GM08714 (cell line): ENCODE data around the gene LSAMP.

ENCODE experiments used
- H3K4me3 ChIP-seq: fragments of 200-500 bp; sonication (Bioruptor generic); 2 replicates; pipeline ENCODE4 v1.5.1; 2014; ENCODE audit warnings: mild to moderate bottlenecking, low read length, inconsistent platforms
- ZNF274 ChIP-seq: IDR thresholded peaks from 2 replicates; pipeline ENCODE4 v1.6.1; 2012; ENCODE audit warnings: mild to moderate bottlenecking, low read depth, low read length

Gene LSAMP

DNA sequence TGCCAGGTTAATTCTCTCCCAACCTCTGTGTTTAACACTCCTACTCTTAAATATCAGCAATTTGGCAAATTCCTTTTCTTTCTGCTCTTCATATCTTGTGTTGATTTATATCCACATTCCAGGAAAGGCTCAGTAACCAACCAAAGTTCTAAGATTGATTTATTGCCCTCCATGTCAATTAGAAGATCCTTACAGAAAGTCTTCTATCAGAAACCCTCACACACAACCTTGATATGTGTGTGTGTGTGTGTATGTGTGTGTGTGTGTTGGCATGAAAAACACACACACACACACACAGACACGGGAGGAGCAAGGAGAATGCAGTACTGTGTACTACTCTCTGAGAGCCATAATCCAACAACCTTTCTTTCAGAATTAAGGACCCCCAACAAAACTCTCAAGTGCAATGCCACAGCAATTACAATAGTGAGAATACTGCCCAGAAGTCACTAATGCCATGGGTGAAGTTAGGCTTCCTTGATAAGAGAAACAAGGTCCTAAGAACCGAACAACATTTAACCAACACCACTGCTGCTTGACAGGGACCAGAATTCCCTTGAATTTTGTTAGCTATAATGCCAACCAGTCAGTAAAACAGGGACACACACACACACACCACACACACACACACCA, 1.1 kb downstream of the LSAMP start:
- H3K4me3 ChIP-seq: no peak overlapping the region
- TF ChIP-seq ZNF274: no peak

DNA sequence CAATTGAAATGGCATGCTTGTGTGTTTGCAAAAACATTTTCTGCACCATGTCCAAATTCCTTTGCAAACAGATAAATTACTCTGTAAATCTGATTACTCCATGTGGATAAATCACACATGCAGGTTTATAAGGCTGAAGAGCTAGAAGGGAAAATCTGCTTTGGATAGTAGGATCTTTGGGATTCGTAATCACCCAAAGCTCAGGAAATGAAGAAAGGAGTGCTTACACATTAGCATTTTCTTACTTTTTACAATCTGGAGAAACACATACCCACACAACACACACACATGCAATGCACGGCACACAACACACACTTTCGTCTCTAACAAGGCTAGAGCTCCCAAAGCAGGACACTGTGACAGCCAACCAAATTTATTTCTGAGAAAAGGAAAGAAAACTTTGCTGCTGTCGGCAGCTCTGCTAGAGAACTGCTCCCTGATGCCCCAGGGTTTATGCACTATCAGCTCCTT, 2.1 kb downstream of the LSAMP start:
- TF ChIP-seq ZNF274: no peak
- no peak overlapping the region for H3K4me3 ChIP-seq

DNA sequence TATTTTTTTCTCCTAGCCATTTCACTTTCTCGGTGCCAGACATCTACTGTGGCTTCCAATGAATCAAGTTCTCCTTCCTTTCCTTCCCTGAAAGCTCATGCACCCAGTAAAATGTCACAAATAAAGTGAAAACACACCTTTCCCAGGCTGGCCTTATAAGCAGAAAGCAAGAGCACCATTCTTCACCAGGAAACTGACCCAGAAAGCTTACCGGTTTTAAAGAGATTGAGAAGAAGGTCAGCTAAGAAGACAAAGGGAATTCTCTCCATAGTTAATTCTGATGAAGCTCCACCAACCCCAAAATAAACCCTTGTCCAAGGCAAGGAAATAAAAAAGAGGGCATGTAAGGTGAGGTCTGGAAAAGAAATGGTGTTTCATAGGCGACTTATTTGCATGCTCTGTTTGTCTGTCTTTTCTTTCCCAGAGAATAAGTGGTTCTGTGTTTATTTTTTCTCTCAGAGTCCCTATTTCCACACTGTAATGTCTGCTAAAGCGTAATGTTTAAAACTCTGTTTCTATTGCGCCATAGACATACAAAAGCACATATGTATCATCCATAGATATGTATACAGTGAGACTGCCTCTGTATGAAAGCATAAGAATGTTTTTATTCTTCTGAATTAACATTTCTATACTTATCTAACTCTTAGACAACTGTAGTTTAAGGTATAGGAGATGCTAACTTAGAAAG, 2.8 kb downstream of the LSAMP start:
- no peak for TF ChIP-seq ZNF274
- H3K4me3 ChIP-seq: no peak overlapping the region

- no peak overlapping the region for H3K4me3 ChIP-seq
- TF ChIP-seq ZNF274: no peak
These were observed 3.6 kb downstream of the LSAMP start for GRCh38 chr3:116441652-116442051.

GRCh38 chr3:116440196-116440595, 5.1 kb downstream of the LSAMP start:
- no peak overlapping the region for H3K4me3 ChIP-seq
- no peak for TF ChIP-seq ZNF274

- no peak overlapping the region for H3K4me3 ChIP-seq
- TF ChIP-seq ZNF274: no peak
These were observed 11.7 kb downstream of the LSAMP start for GRCh38 chr3:116433552-116433951.

GRCh38 chr3:116432795-116433194, 12.5 kb downstream of the LSAMP start:
- TF ChIP-seq ZNF274: no peak
- H3K4me3 ChIP-seq: no peak overlapping the region

DNA sequence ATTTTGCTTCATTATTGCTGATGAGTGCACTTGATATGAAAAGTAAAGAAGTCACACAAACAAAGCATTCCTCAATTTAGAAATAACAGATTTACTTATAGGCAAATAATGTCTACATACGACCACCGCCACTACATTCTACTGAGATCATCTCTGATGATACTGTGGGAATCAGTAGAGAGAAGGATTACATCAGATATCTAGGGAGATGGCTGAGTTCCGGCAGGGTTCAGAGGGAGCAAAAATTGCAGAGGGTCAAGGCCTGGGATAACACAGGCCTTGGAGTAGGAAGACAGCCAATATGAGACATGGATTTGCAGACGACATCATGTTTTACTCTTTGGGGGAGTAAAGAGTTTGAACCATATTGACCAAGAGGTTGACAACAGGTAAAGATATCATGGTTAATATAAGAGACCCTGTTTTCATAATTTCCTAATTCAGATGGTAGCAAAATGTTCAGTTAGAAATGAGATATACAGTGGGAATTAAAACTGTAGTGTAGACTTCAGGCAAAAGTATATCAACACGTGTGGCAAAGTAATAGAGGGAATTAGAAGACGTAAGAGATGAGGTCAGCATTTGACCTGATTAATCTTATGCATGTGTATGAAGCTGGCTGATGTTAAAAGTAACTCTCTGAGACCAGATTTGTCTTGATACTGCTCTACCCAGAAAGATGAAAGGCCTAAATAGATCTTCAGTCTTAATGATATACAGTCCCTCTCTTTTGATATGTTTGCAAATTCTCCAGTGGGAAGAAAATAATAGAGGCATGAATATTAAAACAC, 15.6 kb downstream of the LSAMP start:
- TF ChIP-seq ZNF274: no peak
- no peak overlapping the region for H3K4me3 ChIP-seq

DNA sequence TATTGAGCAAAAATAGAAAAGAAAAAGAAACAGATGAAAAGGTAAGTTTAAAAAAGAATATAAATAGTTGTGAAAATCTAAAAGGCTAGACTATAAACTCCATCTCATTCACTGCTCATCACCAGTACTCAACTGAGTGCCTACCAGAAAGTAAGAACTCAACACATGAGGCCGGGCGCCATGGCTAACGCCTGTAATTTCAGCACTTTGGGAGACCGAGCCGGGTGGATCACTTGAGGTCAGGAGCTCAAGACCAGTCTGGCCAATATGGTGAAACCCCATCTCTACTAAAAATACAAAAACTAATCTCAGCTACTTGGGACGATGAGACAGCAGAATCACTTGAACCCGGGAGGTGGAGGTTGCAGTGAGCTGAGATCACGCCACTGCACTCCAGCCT, 19.3 kb downstream of the LSAMP start:
- no peak for TF ChIP-seq ZNF274
- H3K4me3 ChIP-seq: no peak overlapping the region

- TF ChIP-seq ZNF274: no peak
- H3K4me3 ChIP-seq: no peak overlapping the region
These were observed 20.2 kb downstream of the LSAMP start for GRCh38 chr3:116425126-116425525.

DNA sequence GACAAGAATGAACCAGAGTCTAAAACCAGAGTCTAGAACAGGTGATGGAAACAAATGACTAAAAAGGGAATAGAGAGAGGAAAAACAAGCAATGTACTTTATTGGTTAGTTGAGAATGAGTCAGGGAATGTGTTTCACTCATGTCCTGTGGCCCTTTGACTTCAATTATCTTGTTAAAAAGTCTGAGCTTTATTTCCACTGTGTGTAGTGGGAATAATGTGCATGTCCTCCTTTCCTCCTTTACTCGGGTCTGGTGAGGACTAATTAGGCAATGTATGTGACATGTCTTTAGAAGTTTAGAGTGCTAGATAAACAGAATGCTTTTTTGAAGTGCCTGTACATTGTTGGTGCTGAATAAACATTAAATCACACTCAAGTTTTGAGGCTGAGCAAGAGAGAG, 21.3 kb downstream of the LSAMP start:
- TF ChIP-seq ZNF274: no peak
- no peak overlapping the region for H3K4me3 ChIP-seq

GRCh38 chr3:116423374-116423773, 21.9 kb downstream of the LSAMP start:
- TF ChIP-seq ZNF274: no peak
- H3K4me3 ChIP-seq: no peak overlapping the region

DNA sequence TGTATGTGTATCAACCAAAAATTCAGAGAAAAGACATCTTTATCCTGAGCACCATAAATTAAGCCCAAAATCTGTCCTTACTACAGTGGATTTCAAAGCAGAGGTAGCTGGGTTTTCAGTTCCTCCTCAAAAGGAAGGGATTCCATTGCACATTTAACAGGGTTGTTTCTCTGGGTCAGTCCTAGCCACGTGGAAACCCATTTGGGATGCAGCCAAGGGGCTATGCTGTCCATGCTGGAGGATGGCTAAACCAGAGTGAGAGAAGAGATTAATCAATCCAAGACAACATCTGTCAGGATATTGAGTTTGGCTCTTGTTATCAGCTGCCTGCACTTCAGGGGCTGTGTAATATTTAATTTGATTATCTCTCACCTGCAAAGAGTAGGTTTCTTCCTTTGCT, 28.1 kb downstream of the LSAMP start:
- no peak overlapping the region for H3K4me3 ChIP-seq
- no peak for TF ChIP-seq ZNF274

DNA sequence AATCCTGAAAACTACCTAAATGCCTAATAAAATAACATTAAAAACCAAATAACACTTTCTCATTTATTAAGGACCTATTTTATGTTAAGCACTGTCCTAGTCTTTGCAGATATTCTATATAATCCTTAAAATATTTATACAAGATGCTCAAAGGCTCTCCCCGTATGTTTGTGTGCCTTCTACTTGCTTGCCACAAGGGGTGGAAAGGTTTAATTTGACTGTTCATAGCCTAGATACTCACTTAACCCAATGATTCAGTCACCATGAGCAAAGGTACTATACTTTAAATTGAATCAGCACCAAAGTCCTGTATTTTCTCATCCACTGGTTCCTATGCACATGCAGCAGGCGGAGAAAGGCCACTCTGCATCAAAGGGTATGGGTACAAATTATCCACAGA, 32.0 kb downstream of the LSAMP start:
- H3K4me3 ChIP-seq: no peak overlapping the region
- no peak for TF ChIP-seq ZNF274

DNA sequence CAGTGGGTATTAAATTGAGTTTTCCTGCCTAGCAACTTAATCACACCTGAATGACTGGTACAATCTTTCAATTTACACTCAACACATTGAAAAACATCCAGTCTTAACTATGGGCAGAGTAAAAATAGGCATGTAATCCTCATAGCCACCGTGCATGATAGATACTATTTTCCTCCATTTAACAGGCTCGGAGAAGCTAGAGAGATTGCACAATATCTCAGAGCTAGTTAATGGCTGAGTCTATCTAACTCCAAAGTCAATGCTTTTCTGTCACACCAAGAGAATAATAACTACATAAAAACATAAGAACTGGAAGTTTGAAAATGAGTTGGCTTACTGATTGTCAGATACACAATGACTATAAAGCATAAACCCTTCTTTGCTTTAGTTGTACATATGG, 36.8 kb downstream of the LSAMP start:
- no peak for TF ChIP-seq ZNF274
- no peak overlapping the region for H3K4me3 ChIP-seq
